GM18873 (cell line): ENCODE measurements around the gene SLFN12L.
"Not testable (repeated sequence)": the region's sequence is repeated elsewhere in the genome, so short reads cannot be mapped to it uniquely, and the experiment has no call there.

Experiments
- ATAC-seq: cut with Tn5 transposase; IDR thresholded peaks from one replicate; pipeline ENCODE4 v1.9.1; 2021; ENCODE audit warnings: mild to moderate bottlenecking, moderate library complexity, moderate number of reproducible peaks; ENCODE audit not compliant: unreplicated experiment, low FRiP score

The SLFN12L gene

GRCh38 chr17:35543856-35544255, 6.4 kb upstream of the SLFN12L start:
- no peak for ATAC-seq

GRCh38 chr17:35542990-35543389, 5.5 kb upstream of the SLFN12L start:
- ATAC-seq: no peak

- ATAC-seq: no peak
Observed at GRCh38 chr17:35541434-35541833, 4.0 kb upstream of the SLFN12L start.

- no peak for ATAC-seq
Observed at GRCh38 chr17:35540589-35541404, 3.3 kb upstream of the SLFN12L start.

GRCh38 chr17:35539659-35540026, 2.2 kb upstream of the SLFN12L start:
- no peak for ATAC-seq

GRCh38 chr17:35536664-35537171, 760 bp downstream of the SLFN12L start:
- ATAC-seq: no peak

GRCh38 chr17:35535406-35535805, 2.1 kb downstream of the SLFN12L start:
- ATAC-seq: not testable (repeated sequence)

- ATAC-seq: no peak
Observed at GRCh38 chr17:35534576-35535093, 2.8 kb downstream of the SLFN12L start.

- ATAC-seq: no peak
Observed at GRCh38 chr17:35531160-35531559, 6.3 kb downstream of the SLFN12L start.

- ATAC-seq: no peak
Observed at GRCh38 chr17:35529866-35530265, 7.6 kb downstream of the SLFN12L start.

GRCh38 chr17:35529326-35529725, 8.2 kb downstream of the SLFN12L start:
- ATAC-seq: not testable (repeated sequence)

GRCh38 chr17:35523296-35523695, 14.2 kb downstream of the SLFN12L start:
- no peak for ATAC-seq

GRCh38 chr17:35521654-35522256, 15.7 kb downstream of the SLFN12L start:
- not testable (repeated sequence) for ATAC-seq

GRCh38 chr17:35521150-35521549, 16.3 kb downstream of the SLFN12L start:
- no peak for ATAC-seq

- no peak for ATAC-seq
Observed at GRCh38 chr17:35519906-35520442, 17.5 kb downstream of the SLFN12L start.

GRCh38 chr17:35519439-35519838, 18.0 kb downstream of the SLFN12L start:
- ATAC-seq: no peak

- ATAC-seq: not testable (repeated sequence)
Observed at GRCh38 chr17:35518431-35518830, 19.0 kb downstream of the SLFN12L start.

GRCh38 chr17:35515027-35515426, 22.5 kb downstream of the SLFN12L start:
- ATAC-seq: no peak

GRCh38 chr17:35514564-35514963, 22.9 kb downstream of the SLFN12L start:
- ATAC-seq: no peak

GRCh38 chr17:35510052-35510451, 27.4 kb downstream of the SLFN12L start:
- no peak for ATAC-seq

GRCh38 chr17:35507714-35508113, 29.8 kb downstream of the SLFN12L start:
- ATAC-seq: not testable (repeated sequence)
